Upper lobe of left lung (tissue), 6 donors: ENCODE measurements around the gene CDC42BPA. TPM values are rescaled to one million over a fixed set of nuclear protein-coding genes. Genes with fewer than 3 reads are reported as not detected.

Source experiments
- ATAC-seq, 2 donors: fragments of 200-7000 bp; cut with Tn5 transposase; one replicate each; pipeline ENCODE4 v1.9.1; 2022; ENCODE audit warnings: mild to moderate bottlenecking in 2 of 2, moderate library complexity in 2 of 2; ENCODE audit not compliant: low FRiP score in 2 of 2
- DNase-seq, 2 donors: peaks; one replicate each; pipeline ENCODE4 v3.0.0-alpha.2; 2019 to 2020
- H3K27ac ChIP-seq, 4 donors: fragments of 200-600 bp; sonication (generic); one replicate each; pipeline ENCODE4 v1.5.1; 2016 to 2019
- H3K27me3 ChIP-seq, 4 donors: fragments of 200-600 bp; sonication (generic); one replicate each; pipeline ENCODE4 v1.5.1; 2017 to 2019
- H3K36me3 ChIP-seq, 4 donors: fragments of 200-600 bp; sonication (generic); one replicate each; pipeline ENCODE4 v1.5.1; 2016 to 2019
- H3K4me1 ChIP-seq, 4 donors: fragments of 200-600 bp; sonication (generic); one replicate each; pipeline ENCODE4 v1.5.1; 2018 to 2019
- H3K4me3 ChIP-seq, 4 donors: fragments of 200-600 bp; sonication (generic); one replicate each; pipeline ENCODE4 v1.5.1; 2017 to 2019; ENCODE audit warnings: mild to moderate bottlenecking in 2 of 4, moderate library complexity in 1 of 4
- H3K9me3 ChIP-seq, 4 donors: fragments of 200-600 bp; sonication (generic); one replicate each; pipeline ENCODE4 v1.5.1; 2018 to 2019
- CTCF ChIP-seq, 6 experiments: fragments of 450-650 bp in 4 of 6; fragments of 200-600 bp in 2 of 6; sonication (generic) in 2 of 6; IDR thresholded peaks; one replicate each; pipeline ENCODE4 v1.5.1; 2016 to 2019; ENCODE audit warnings: antibody characterized with exemption in 6 of 6
- EP300 ChIP-seq, 4 donors: sonication (generic); formaldehyde crosslinking; IDR thresholded peaks; one replicate each; pipeline ENCODE4 v1.5.1; 2017; ENCODE audit warnings: antibody characterized with exemption in 4 of 4, control low read depth in 2 of 4
- POLR2A ChIP-seq, 4 donors: fragments of 450-650 bp; IDR thresholded peaks; one replicate each; pipeline ENCODE4 v1.5.1; 2016 to 2017; ENCODE audit warnings: antibody characterized with exemption in 4 of 4, mild to moderate bottlenecking in 2 of 4
- POLR2AphosphoS5 ChIP-seq, 2 donors: sonication (generic); formaldehyde crosslinking; IDR thresholded peaks; one replicate each; pipeline ENCODE4 v1.5.1; 2017; ENCODE audit warnings: antibody characterized with exemption in 2 of 2
- WGBS, 2 donors: methylation state at CpG; one replicate each; pipeline ENCODE4 v1.1.5; 2017 to 2018; 5-methylcytosine and 5-hydroxymethylcytosine counted together
- total RNA-seq, 6 donors: library from RNA; depleted of rRNA in 4 of 6; stranded (reverse); fragments of >200 nt in 4 of 6; gene quantifications; one replicate each; pipeline versions ENCODE4 v1.1.0 to v1.2.1, GENCODE V29; 2016 to 2021
- donor health status: DM: no; HTN: no; CAD: no; lungs with moderate emphysema.
- donor health status: DM: no; HTN: yes; CAD: no; lungs with severe emphysema.

Gene CDC42BPA
- total RNA-seq, 6 donors from 2014 or later: 27.8 to 76.1 (median 33.1) TPM

GRCh38 chr1:226948996-226949395 lies 369.3 kb downstream of the CDC42BPA start:
- no peak overlapping the region for H3K4me3 ChIP-seq
- no peaks in the 10 kb centered on the region for H3K36me3 ChIP-seq
- no peaks in the 10 kb centered on the region for H3K27me3 ChIP-seq
- WGBS, 2 donors: 96 to 97% methylated on average over 15 of the region's 15 CpGs
- TF ChIP-seq CTCF (IDR thresholded peaks at IDR 0.05): no peak
- no peak for TF ChIP-seq EP300 (IDR thresholded peaks at IDR 0.05)
- no peak for TF ChIP-seq POLR2A (IDR thresholded peaks at IDR 0.05)
- TF ChIP-seq POLR2AphosphoS5 (IDR thresholded peaks at IDR 0.05): no peak
- H3K4me1 ChIP-seq: peaks cover 3 to 34% (median 17%) of the 10 kb centered on the region in 4 donors
- H3K27ac ChIP-seq: no peak overlapping the region
- no peaks in the 10 kb centered on the region for H3K9me3 ChIP-seq
- no peak for DNase-seq
- no peak for ATAC-seq

- ATAC-seq: no peak
- Histone ChIP-seq H3K4me3 (no peak overlapping the region), H3K4me1 (peaks cover 3 to 38% (median 17%) of the 10 kb centered on the region in 4 donors), H3K27ac (no peak overlapping the region), H3K36me3 (no peaks in the 10 kb centered on the region), H3K9me3 (no peaks in the 10 kb centered on the region), H3K27me3 (no peaks in the 10 kb centered on the region)
- DNase-seq: no peak
- TF ChIP-seq POLR2AphosphoS5 (IDR thresholded peaks at IDR 0.05) (no peak), POLR2A (IDR thresholded peaks at IDR 0.05) (no peak), EP300 (IDR thresholded peaks at IDR 0.05) (no peak)
- 96 to 97% methylated on average over 6 of the region's 6 CpGs for WGBS, 2 donors
Measured at GRCh38 chr1:226948480-226948879, 369.8 kb downstream of the CDC42BPA start.

GRCh38 chr1:226948051-226948450 lies 370.2 kb downstream of the CDC42BPA start:
- H3K27ac ChIP-seq: no peak overlapping the region
- no peak overlapping the region for H3K4me3 ChIP-seq
- peaks cover 3 to 36% (median 19%) of the 10 kb centered on the region in 4 donors for H3K4me1 ChIP-seq
- no peaks in the 10 kb centered on the region for H3K27me3 ChIP-seq
- no peaks in the 10 kb centered on the region for H3K36me3 ChIP-seq
- no peak for ATAC-seq
- no peak for TF ChIP-seq CTCF (IDR thresholded peaks at IDR 0.05)
- 93 to 96% methylated on average over 2 of the region's 2 CpGs for WGBS, 2 donors
- H3K9me3 ChIP-seq: no peaks in the 10 kb centered on the region
- DNase-seq: no peak

GRCh38 chr1:226946841-226947240 lies 371.5 kb downstream of the CDC42BPA start:
- DNase-seq (no peak), ATAC-seq (no peak)
- no peaks in the 10 kb centered on the region for H3K9me3 ChIP-seq
- H3K27ac ChIP-seq: peak overlapping the region in 2 of 4 donors; percentile 28 to 65
- peaks cover 6 to 46% (median 26%) of the 10 kb centered on the region in 4 donors for H3K4me1 ChIP-seq
- TF ChIP-seq CTCF (IDR thresholded peaks at IDR 0.05) (no peak), POLR2A (IDR thresholded peaks at IDR 0.05) (no peak), POLR2AphosphoS5 (IDR thresholded peaks at IDR 0.05) (no peak), EP300 (IDR thresholded peaks at IDR 0.05) (no peak)
- no peaks in the 10 kb centered on the region for H3K36me3 ChIP-seq
- no peak overlapping the region for H3K4me3 ChIP-seq
- 68 to 77% methylated on average over 3 of the region's 3 CpGs for WGBS, 2 donors
- no peaks in the 10 kb centered on the region for H3K27me3 ChIP-seq

GRCh38 chr1:226946285-226946684 lies 372.0 kb downstream of the CDC42BPA start:
- no peak for TF ChIP-seq POLR2A (IDR thresholded peaks at IDR 0.05)
- no peak for TF ChIP-seq EP300 (IDR thresholded peaks at IDR 0.05)
- no peak for TF ChIP-seq CTCF (IDR thresholded peaks at IDR 0.05)
- no peak for TF ChIP-seq POLR2AphosphoS5 (IDR thresholded peaks at IDR 0.05)
- Histone ChIP-seq H3K36me3 (no peaks in the 10 kb centered on the region), H3K4me3 (no peak overlapping the region), H3K4me1 (peaks cover 6 to 52% (median 29%) of the 10 kb centered on the region in 4 donors), H3K27ac (peak overlapping the region in 3 of 4 donors; percentile 28 to 80 (median 65)), H3K9me3 (no peaks in the 10 kb centered on the region), H3K27me3 (no peaks in the 10 kb centered on the region)
- no peak for ATAC-seq
- WGBS, 2 donors: 86% methylated on average over 9 of the region's 9 CpGs
- no peak for DNase-seq
